Ovary (tissue), 9 donors: ENCODE measurements around the gene RIBC2. TPM values are rescaled to one million over a fixed set of nuclear protein-coding genes. Genes with fewer than 3 reads are reported as not detected.

ENCODE experiments used
- DNase-seq, 5 donors: peaks; one replicate each; pipeline ENCODE4 v3.0.0-alpha.2; 2019 to 2020
- H3K27ac ChIP-seq, 2 donors: fragments of 200-600 bp; one replicate each; pipeline versions ENCODE4 v1.5.1 to v1.8.0; 2019 to 2022
- H3K27me3 ChIP-seq: fragments of 200-600 bp; one replicate; pipeline ENCODE4 v1.8.0; 2022
- H3K36me3 ChIP-seq: fragments of 200-600 bp; sonication (generic); one replicate; pipeline ENCODE4 v1.5.1; 2019
- H3K4me1 ChIP-seq: one replicate; pipeline ENCODE4 v1.8.1; 2013; ENCODE audit warnings: mild to moderate bottlenecking, moderate library complexity; ENCODE audit not compliant: insufficient read depth
- H3K4me3 ChIP-seq: fragments of 200-600 bp; sonication (generic); one replicate; pipeline ENCODE4 v1.5.1; 2017
- H3K9me3 ChIP-seq, 2 donors: fragments of 200-600 bp in 1 of 2; sonication (generic) in 1 of 2; one replicate each; pipeline versions ENCODE4 v1.5.1 to v1.8.1; 2013 to 2019; ENCODE audit warnings: mild to moderate bottlenecking in 1 of 2, moderate library complexity in 1 of 2
- EP300 ChIP-seq: sonication (generic); formaldehyde crosslinking; IDR thresholded peaks from one replicate; pipeline ENCODE4 v1.6.1; 2017; ENCODE audit warnings: antibody characterized with exemption
- POLR2A ChIP-seq: fragments of 450-650 bp; IDR thresholded peaks from one replicate; pipeline ENCODE4 v1.6.1; 2017; ENCODE audit warnings: antibody characterized with exemption, mild to moderate bottlenecking, moderate library complexity
- WGBS, 3 donors: extraction: QIAGEN DNeasy Blood & Tissue Kit in 1 of 3; methylation state at CpG; one replicate each; pipeline versions ENCODE4 v1.1.5 to v1.1.7; 2013 to 2017; 5-methylcytosine and 5-hydroxymethylcytosine counted together
- intact Hi-C, 4 donors: fragments of 100-400 bp; cut with DNase I; formaldehyde crosslinking; loops; one replicate each; pipeline versions ENCODE4 v1.11.0 to v1.15.1; 2022 to 2023
- polyA plus RNA-seq, 2 donors: library from polyadenylated mRNA; stranded (reverse); fragments of 200-250 nt in 1 of 2; fragments of 350-450 nt in 1 of 2; fragmentation: Illumina TruSeq in 1 of 2; extraction: RNeasy Lipid Tissue Mini Kit (QIAGEN cat#74804) in 1 of 2; gene quantifications; one replicate each; pipeline ENCODE4 v1.2.3, GENCODE V29; 2013 to 2014
- total RNA-seq, 7 donors: library from RNA; depleted of rRNA in 2 of 7; stranded (reverse); fragments of >200 nt in 2 of 7; fragmentation: NEBNext Ultra II Directional in 3 of 7; extraction: Animal tissue kit (Norgen Biotek cat#: 25700) in 3 of 7; gene quantifications; one replicate each; pipeline versions ENCODE4 v1.1.0 to v1.2.4, GENCODE V29; 2016 to 2023
- TF ChIP-seq, protein P1 (sequence below), 3 donors: fragments of 450-650 bp in 2 of 3; fragments of 200-600 bp in 1 of 3; IDR thresholded peaks; one replicate each; pipeline versions ENCODE4 v1.5.1 to v1.8.0; 2016 to 2022; ENCODE audit warnings: antibody characterized with exemption in 3 of 3, mild to moderate bottlenecking in 1 of 3
- donor health status: DM: no; HTN: no; CAD: no; lungs with moderate emphysema.
- donor health status: DM: no; HTN: no; CAD: no.
- donor health status: Bipolar disorder and iron deficiency.
- donor health status: DM: yes; HTN: yes; CAD: no.
- donor health status: DM: no; HTN: no; CAD: no.
- donor health status: DM: yes; HTN: yes; CAD: no.

Gene RIBC2
- total and polyA plus RNA-seq, 9 donors = 0.25 to 7.5 (median 0.97) TPM; not detected in 1

DNA sequence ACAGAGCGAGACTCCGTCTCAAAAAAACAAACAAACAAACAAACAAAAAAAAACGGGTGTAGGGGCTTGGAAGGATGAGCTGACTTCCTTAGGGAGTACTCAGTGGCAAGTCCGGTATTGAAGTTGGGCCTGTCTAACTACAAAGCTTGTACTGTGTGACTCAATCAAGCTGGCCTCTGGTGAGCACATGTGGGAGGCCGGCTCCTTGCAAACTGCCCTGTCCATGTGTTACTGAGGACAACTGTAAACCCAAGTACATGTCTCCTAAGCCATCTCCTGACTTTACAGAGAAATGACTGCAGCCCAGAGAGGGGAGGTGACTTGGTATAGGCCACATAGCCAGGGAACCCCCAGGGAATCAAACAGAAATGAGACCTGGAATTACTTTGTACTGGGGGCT lies 11.6 kb downstream of the RIBC2 start:
- intact Hi-C loops = no loop called here

DNA sequence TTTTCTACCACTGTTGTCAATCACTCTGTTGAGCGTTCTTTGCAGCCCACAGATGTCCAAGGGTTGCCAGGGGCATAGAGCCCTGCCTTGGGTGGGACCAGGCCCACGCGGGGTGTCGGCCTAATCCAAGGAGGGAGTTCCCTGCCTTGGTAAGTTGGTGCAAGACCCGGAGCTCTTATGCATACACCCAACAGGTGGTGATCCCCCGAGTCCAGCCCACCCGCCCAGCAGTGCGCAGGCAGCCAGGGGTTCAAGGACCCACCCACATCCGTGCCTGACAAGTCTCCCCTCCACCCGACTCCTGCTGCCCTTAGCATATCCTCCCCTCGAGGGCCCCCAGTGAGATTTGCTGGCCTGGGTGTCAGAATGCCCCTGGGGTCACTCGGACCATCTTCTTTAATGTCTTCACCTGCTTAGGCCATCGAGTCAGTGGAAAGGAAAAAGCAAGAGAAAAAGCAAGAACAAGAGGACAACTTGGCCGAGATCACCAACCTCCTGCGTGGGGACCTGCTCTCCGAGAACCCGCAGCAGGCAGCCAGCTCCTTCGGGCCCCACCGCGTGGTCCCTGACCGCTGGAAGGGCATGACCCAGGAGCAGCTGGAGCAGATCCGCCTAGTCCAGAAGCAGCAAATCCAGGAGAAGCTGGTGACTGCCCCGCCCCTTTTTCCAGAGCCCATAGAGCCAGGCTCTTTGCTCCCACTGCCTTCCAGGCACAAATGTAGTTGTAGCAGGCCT lies 12.2 kb downstream of the RIBC2 start:
- Histone ChIP-seq H3K27me3 (no peaks in the 10 kb centered on the region), H3K9me3 (no peaks in the 10 kb centered on the region), H3K36me3 (no peaks in the 10 kb centered on the region), H3K4me1 (no peaks in the 10 kb centered on the region), H3K4me3 (no peak overlapping the region), H3K27ac (no peak overlapping the region)
- TF ChIP-seq EP300 = no peak
- no peak for TF ChIP-seq POLR2A
- TF ChIP-seq, protein P1, sequence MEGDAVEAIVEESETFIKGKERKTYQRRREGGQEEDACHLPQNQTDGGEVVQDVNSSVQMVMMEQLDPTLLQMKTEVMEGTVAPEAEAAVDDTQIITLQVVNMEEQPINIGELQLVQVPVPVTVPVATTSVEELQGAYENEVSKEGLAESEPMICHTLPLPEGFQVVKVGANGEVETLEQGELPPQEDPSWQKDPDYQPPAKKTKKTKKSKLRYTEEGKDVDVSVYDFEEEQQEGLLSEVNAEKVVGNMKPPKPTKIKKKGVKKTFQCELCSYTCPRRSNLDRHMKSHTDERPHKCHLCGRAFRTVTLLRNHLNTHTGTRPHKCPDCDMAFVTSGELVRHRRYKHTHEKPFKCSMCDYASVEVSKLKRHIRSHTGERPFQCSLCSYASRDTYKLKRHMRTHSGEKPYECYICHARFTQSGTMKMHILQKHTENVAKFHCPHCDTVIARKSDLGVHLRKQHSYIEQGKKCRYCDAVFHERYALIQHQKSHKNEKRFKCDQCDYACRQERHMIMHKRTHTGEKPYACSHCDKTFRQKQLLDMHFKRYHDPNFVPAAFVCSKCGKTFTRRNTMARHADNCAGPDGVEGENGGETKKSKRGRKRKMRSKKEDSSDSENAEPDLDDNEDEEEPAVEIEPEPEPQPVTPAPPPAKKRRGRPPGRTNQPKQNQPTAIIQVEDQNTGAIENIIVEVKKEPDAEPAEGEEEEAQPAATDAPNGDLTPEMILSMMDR (IDR thresholded peaks at IDR 0.05) = no peak
- intact Hi-C loops = no loop called here
- WGBS, 3 donors = 87 to 94% (median 90%) methylated on average over 23 of the region's 23 CpGs
- peak in 1 of 5 donors; percentile 14 for DNase-seq

More for the DNA sequence above, 11.6 kb downstream of the RIBC2 start:
- 69 to 82% (median 71%) methylated on average over 5 of the region's 5 CpGs for WGBS, 3 donors
- H3K4me3 ChIP-seq = no peak overlapping the region
- H3K27ac ChIP-seq = no peak overlapping the region
- H3K9me3 ChIP-seq = no peaks in the 10 kb centered on the region
- no peaks in the 10 kb centered on the region for H3K27me3 ChIP-seq
- H3K36me3 ChIP-seq = no peaks in the 10 kb centered on the region
- H3K4me1 ChIP-seq = no peaks in the 10 kb centered on the region
- TF ChIP-seq, protein P1 (IDR thresholded peaks at IDR 0.05) = no peak
- TF ChIP-seq POLR2A (no peak), EP300 (no peak)
- no peak for DNase-seq

DNA sequence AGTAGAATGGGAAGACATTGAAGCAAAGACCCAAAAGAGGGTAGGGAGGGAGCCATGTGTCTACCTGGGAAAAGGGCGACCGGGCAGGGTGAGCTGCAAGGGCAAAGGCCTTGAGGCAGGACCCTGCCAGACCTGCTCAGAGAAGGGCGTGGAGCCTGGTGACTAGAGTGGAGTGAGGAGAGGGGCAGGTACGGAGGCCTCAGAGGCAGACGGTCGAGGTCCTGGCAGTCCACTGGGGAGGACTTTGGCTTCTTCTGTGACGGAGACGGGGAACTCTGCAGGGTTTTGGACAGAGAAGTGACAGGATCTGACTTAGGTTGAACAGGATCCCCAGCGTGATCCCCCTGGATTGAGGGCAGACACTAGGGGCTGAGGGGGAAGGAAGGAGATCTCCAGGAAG lies 12.9 kb downstream of the RIBC2 start:
- WGBS, 3 donors = 92 to 96% (median 95%) methylated on average over 9 of the region's 9 CpGs
- intact Hi-C loops = no loop called here
- H3K9me3 ChIP-seq = no peaks in the 10 kb centered on the region
- no peaks in the 10 kb centered on the region for H3K36me3 ChIP-seq
- no peaks in the 10 kb centered on the region for H3K27me3 ChIP-seq
- no peak overlapping the region for H3K27ac ChIP-seq
- no peaks in the 10 kb centered on the region for H3K4me1 ChIP-seq
- no peak overlapping the region for H3K4me3 ChIP-seq
- DNase-seq = peak in 1 of 5 donors; percentile 8
- no peak for TF ChIP-seq EP300
- TF ChIP-seq, protein P1 (IDR thresholded peaks at IDR 0.05) = no peak
- TF ChIP-seq POLR2A = no peak

DNA sequence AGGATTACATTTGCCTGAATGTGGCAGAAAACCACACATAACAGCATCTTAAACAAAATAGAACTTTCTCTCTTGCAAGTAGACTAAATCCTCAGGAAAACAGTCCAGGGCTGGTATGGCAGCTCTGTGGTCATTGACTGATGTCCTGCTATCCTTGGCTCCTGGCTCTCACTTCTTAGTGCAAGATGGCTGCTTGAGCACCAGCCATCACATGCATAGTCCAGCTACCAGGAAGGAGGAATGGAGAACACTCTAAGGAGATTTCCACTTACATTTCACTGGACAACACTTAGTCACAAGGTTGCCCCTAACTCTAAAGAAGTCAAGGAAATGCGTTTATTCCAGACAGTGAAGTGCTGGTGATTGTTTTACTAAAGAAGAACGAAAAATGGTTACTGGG lies 13.6 kb downstream of the RIBC2 start:
- Histone ChIP-seq H3K4me1 (no peaks in the 10 kb centered on the region), H3K36me3 (no peaks in the 10 kb centered on the region), H3K4me3 (no peak overlapping the region), H3K9me3 (no peaks in the 10 kb centered on the region), H3K27ac (no peak overlapping the region), H3K27me3 (no peaks in the 10 kb centered on the region)
- DNase-seq = no peak
- intact Hi-C loops = no loop called here
- 72 to 94% (median 74%) methylated on average over 2 of the region's 2 CpGs for WGBS, 3 donors
- TF ChIP-seq POLR2A = no peak
- no peak for TF ChIP-seq EP300
- TF ChIP-seq, protein P1 (IDR thresholded peaks at IDR 0.05) = no peak
